Caco-2 (cell line): ENCODE data around the gene SECTM1. TPM values are rescaled to one million over a fixed set of nuclear protein-coding genes. Genes with fewer than 3 reads are reported as not detected.

Experiments used
- BruUV-seq: library from RNA; stranded (reverse); fragments of 400-500 nt; replicated peaks from 2 replicates; lab custom pipeline; 2021; lab: Mats Ljungman, UMichigan
- CTCF ChIA-PET: fragments of 300-600 bp; sonication (Branson Sonifier 250); formaldehyde crosslinking; loops from one replicate; lab custom pipeline; 2022; ENCODE audit warnings: antibody characterized with exemption; lab: Charles Lee
- POLR2A ChIA-PET: fragments of 300-600 bp; sonication (Branson Sonifier 250); formaldehyde crosslinking; loops from one replicate; lab custom pipeline; 2022; ENCODE audit warnings: antibody characterized with exemption; lab: Charles Lee
- DNase-seq, 2 experiments: peaks; one replicate each; pipeline versions ENCODE4 v3.0.0 to v3.0.0-alpha.2; 2020 to 2022
- H3K27me3 ChIP-seq: replicated peaks from 2 replicates; pipeline ENCODE4 v1.6.0; 2011; ENCODE audit warnings: low read length; ENCODE audit not compliant: control insufficient read depth, insufficient read depth
- H3K36me3 ChIP-seq: 2 replicates; pipeline ENCODE4 v1.5.1; 2011; ENCODE audit warnings: low read length; ENCODE audit not compliant: control insufficient read depth, insufficient read depth
- H3K4me1 ChIP-seq: fragments of 250-450 bp; sonication (Bioruptor Pico); 2 replicates; pipeline ENCODE4 v1.5.1; 2020; ENCODE audit warnings: mild to moderate bottlenecking
- H3K4me3 ChIP-seq: 2 replicates; pipeline ENCODE4 v1.5.1; 2011; ENCODE audit warnings: low read depth, mild to moderate bottlenecking, control low read depth, low read length
- H3K9me3 ChIP-seq: fragments of 250-450 bp; sonication (Bioruptor Pico); 2 replicates; pipeline ENCODE4 v1.5.1; 2020; ENCODE audit warnings: mild to moderate bottlenecking, moderate library complexity
- H3K27ac Mint-ChIP-seq: one replicate; pipeline ENCODE4 v1.8.0; 2022; ENCODE audit warnings: mixed read lengths; ENCODE audit not compliant: unreplicated experiment
- H3K27me3 Mint-ChIP-seq: one replicate; pipeline ENCODE4 v1.8.0; 2022; ENCODE audit warnings: mixed read lengths; ENCODE audit not compliant: insufficient read depth, unreplicated experiment
- H3K36me3 Mint-ChIP-seq: one replicate; pipeline ENCODE4 v1.8.0; 2022; ENCODE audit warnings: mild to moderate bottlenecking, mixed read lengths; ENCODE audit not compliant: insufficient read depth, unreplicated experiment
- H3K4me1 Mint-ChIP-seq: one replicate; pipeline ENCODE4 v1.8.0; 2022; ENCODE audit warnings: low read depth, mixed read lengths; ENCODE audit not compliant: unreplicated experiment
- H3K4me3 Mint-ChIP-seq: one replicate; pipeline ENCODE4 v1.8.0; 2022; ENCODE audit warnings: mild to moderate bottlenecking, moderate library complexity, mixed read lengths; ENCODE audit not compliant: unreplicated experiment
- H3K9me3 Mint-ChIP-seq: one replicate; pipeline ENCODE4 v1.8.0; 2022; ENCODE audit warnings: mixed read lengths; ENCODE audit not compliant: unreplicated experiment
- intact Hi-C: fragments of 100-400 bp; cut with micrococcal nuclease; formaldehyde crosslinking; loops from one replicate; pipeline ENCODE4 v1.10.0; 2022; ENCODE audit not compliant: unreplicated experiment
- total RNA-seq: library from RNA; stranded (reverse); gene quantifications from 2 replicates; pipeline ENCODE4 v1.2.3, GENCODE V29; 2022
- TF ChIP-seq, protein P1 (sequence below), 2 experiments: fragments of 200-600 bp in 1 of 2; IDR thresholded peaks; 1 replicate in 1 of 2; 2 replicates in 1 of 2; pipeline versions ENCODE4 v1.5.1 to v1.8.0; 2011 to 2022; ENCODE audit warnings: antibody characterized with exemption in 1 of 2, control low read depth in 1 of 2, inconsistent platforms in 1 of 2, low read depth in 1 of 2, low read length in 1 of 2, mild to moderate bottlenecking in 1 of 2, moderate library complexity in 1 of 2; ENCODE audit not compliant: insufficient read depth in 1 of 2, severe bottlenecking in 1 of 2, unreplicated experiment in 1 of 2

Gene SECTM1
- total RNA-seq, 1 experiment from 2014 or later: 0.75 TPM

DNA sequence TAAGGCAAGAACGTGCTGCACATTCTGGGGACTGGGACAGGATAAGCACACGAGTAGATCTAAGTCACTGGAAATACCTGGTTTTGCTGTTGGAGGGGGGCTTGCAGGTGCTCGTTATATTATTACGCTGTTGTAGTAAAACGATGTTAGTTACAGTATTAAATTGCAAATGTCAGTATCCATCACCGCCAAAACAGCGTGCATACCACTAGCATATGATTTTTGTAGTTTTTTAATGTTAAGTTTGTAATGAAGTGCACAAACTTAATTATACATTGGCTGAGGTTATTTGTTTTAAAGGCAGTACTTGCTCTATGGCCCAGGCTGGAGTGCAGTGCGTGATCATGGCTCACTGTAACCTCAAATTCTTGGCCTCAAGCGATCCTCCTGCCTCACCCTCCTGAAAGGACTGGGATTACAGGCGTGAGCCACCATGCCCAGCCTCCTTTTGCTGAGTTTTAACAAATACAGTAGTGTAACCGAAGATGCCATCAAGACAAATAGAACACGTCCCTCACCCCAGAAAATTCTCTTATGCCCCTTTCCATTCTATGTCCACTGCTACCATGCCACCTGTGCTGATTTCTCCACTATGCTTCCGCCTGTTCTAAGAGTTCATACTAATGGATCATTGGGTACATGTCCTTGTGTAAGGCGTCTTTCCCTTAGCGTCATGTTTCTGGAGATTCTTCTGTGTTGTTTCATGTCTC lies 39.3 kb downstream of the SECTM1 start:
- TSS peak; percentile 61 for BruUV-seq
- H3K4me1 ChIP-seq: peaks cover 50% of the 10 kb centered on the region
- POLR2A ChIA-PET: interaction anchor here (1.1 kb wide), 1 partner anchor 21 kb away, joined by 4 read pairs; the partner anchor contains the start of gene CSNK1D
- Mint-ChIP-seq H3K27me3 (no peaks in the 10 kb centered on the region), H3K9me3 (no peaks in the 10 kb centered on the region), H3K4me3 (peak overlapping the region; percentile 54), H3K4me1 (peaks cover 29% of the 10 kb centered on the region), H3K36me3 (peaks cover 7% of the 10 kb centered on the region), H3K27ac (peak overlapping the region; percentile 10)
- no peaks in the 10 kb centered on the region for H3K36me3 ChIP-seq
- no peaks in the 10 kb centered on the region for H3K9me3 ChIP-seq
- no peak for DNase-seq
- intact Hi-C loops: no loop called here
- TF ChIP-seq, protein P1, sequence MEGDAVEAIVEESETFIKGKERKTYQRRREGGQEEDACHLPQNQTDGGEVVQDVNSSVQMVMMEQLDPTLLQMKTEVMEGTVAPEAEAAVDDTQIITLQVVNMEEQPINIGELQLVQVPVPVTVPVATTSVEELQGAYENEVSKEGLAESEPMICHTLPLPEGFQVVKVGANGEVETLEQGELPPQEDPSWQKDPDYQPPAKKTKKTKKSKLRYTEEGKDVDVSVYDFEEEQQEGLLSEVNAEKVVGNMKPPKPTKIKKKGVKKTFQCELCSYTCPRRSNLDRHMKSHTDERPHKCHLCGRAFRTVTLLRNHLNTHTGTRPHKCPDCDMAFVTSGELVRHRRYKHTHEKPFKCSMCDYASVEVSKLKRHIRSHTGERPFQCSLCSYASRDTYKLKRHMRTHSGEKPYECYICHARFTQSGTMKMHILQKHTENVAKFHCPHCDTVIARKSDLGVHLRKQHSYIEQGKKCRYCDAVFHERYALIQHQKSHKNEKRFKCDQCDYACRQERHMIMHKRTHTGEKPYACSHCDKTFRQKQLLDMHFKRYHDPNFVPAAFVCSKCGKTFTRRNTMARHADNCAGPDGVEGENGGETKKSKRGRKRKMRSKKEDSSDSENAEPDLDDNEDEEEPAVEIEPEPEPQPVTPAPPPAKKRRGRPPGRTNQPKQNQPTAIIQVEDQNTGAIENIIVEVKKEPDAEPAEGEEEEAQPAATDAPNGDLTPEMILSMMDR (IDR thresholded peaks at IDR 0.05; ENCODE audit: insufficient read depth in 1 of 2, low read depth in 1 of 2, low read length in 1 of 2, severe bottlenecking in 1 of 2, unreplicated experiment in 1 of 2): no peak
- no peak overlapping the region for H3K4me3 ChIP-seq
- CTCF ChIA-PET: interaction anchor here (0.6 kb wide), 1 partner anchor 28 kb away, joined by 5 read pairs; no protein-coding TSS in a partner anchor
- H3K27me3 ChIP-seq: no peaks in the 10 kb centered on the region

DNA sequence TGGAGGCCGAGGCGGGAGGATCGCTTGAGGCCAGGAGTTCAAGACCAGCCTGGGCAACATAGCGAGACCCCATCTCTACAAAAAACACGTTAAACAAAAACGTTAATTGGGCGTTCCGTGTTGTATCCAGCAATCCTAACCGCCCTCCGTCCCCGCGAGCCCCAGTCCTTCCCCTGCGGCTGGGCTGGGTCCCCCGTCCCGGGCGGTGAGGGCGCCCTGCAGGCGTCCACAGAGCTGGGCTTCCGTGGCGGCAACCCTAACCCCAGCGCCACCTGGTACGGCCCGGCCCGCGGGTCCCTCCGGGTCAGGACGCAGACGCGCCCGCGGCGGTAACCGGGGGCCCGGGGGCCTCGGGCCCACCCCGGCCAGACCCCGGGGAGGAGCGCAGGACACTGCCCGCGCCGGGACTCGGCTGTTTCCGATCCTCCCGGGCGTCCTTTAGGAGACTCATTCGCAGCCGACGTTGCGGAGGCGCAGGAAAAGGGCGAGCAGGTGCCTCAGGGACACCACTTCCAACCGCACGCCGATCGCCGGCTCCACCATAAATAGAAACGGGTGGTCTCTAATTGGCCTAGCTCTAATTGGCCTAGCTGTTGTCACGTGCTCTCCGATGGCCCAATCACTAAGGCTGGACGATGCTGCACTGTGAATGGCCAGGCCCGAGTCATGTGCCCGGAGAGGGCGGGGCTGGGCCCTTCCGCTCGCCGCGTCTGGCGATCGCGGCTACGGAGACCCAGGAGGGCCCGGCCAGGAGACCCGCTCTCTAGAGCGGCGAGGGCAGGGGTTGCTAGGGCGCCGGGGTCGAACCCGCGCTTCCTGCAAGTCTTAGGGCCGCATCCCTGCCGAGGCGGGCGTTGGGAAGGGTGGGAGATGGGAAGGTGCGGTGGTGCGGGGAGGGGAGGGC lies 41.1 kb downstream of the SECTM1 start:
- Histone ChIP-seq H3K4me3 (peak overlapping the region; percentile 83), H3K9me3 (no peaks in the 10 kb centered on the region), H3K27me3 (no peaks in the 10 kb centered on the region), H3K4me1 (peaks cover 67% of the 10 kb centered on the region), H3K36me3 (no peaks in the 10 kb centered on the region)
- TF ChIP-seq, protein P1 (IDR thresholded peaks at IDR 0.05; ENCODE audit: insufficient read depth in 1 of 2, low read depth in 1 of 2, low read length in 1 of 2, severe bottlenecking in 1 of 2, unreplicated experiment in 1 of 2): no peak
- ChIA-PET CTCF (interaction anchor here (0.6 to 1.0 kb wide), 6 partner anchors 7 to 1023 kb away, joined by 3 to 5 read pairs (median 3); no protein-coding TSS in a partner anchor), POLR2A (interaction anchor here (0.5 to 1.4 kb wide), 13 partner anchors 8 to 194 kb away, joined by 3 to 9 read pairs (median 3); partner anchors contain the start of genes CSNK1D and FASN)
- TSS peak; percentile 77 for BruUV-seq
- Mint-ChIP-seq H3K27ac (peak overlapping the region; percentile 73), H3K36me3 (peaks cover 7% of the 10 kb centered on the region), H3K4me1 (peaks cover 46% of the 10 kb centered on the region), H3K9me3 (no peaks in the 10 kb centered on the region), H3K4me3 (peak overlapping the region; percentile 75), H3K27me3 (no peaks in the 10 kb centered on the region)
- intact Hi-C loops: loop anchor here (1.0 kb wide), 1 partner anchor 25 kb away; no protein-coding TSS in a partner anchor
- peak; percentile 97 to 98 for DNase-seq
